Retina (tissue), 1 donor: Measurements from ENCODE around the gene VWA7.

Experiments used
- DNase-seq: peaks from one replicate; pipeline ENCODE4 v3.0.0-alpha.2; 2016

Gene VWA7

DNA sequence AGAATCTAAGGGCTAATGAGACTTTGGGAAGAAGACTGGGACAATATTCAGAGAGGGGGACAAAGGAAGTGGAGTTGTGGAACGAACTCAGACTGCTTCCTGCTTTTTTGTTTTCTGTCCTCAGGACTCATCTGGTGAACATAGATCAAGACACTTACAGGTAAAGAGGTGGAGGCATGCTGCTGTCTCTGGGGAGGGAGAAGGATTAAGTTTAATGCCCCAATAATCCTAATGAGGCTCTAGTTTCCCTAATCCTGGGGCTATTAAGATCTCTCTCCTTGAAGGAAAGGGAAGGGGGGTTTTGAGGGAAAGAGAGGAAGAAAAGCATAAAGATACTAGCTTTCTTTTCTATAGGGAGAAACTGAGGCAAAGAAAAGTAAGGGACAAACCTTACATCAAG lies 32.7 kb downstream of the VWA7 start:
- no peak for DNase-seq

- no peak for DNase-seq
Measured at GRCh38 chr6:31742894-31743293, 34.2 kb downstream of the VWA7 start.

GRCh38 chr6:31741815-31742214 lies 35.3 kb downstream of the VWA7 start:
- DNase-seq: no peak

- no peak for DNase-seq
Measured at GRCh38 chr6:31740397-31741223, 36.5 kb downstream of the VWA7 start.

GRCh38 chr6:31739639-31740396 lies 37.3 kb downstream of the VWA7 start, which contains the start of gene MSH5:
TSS of gene MSH5 (plus strand) at chr6:31740005. CDS start at chr6:31740467, 462 bp downstream.
- DNase-seq: peak; percentile 99

DNA sequence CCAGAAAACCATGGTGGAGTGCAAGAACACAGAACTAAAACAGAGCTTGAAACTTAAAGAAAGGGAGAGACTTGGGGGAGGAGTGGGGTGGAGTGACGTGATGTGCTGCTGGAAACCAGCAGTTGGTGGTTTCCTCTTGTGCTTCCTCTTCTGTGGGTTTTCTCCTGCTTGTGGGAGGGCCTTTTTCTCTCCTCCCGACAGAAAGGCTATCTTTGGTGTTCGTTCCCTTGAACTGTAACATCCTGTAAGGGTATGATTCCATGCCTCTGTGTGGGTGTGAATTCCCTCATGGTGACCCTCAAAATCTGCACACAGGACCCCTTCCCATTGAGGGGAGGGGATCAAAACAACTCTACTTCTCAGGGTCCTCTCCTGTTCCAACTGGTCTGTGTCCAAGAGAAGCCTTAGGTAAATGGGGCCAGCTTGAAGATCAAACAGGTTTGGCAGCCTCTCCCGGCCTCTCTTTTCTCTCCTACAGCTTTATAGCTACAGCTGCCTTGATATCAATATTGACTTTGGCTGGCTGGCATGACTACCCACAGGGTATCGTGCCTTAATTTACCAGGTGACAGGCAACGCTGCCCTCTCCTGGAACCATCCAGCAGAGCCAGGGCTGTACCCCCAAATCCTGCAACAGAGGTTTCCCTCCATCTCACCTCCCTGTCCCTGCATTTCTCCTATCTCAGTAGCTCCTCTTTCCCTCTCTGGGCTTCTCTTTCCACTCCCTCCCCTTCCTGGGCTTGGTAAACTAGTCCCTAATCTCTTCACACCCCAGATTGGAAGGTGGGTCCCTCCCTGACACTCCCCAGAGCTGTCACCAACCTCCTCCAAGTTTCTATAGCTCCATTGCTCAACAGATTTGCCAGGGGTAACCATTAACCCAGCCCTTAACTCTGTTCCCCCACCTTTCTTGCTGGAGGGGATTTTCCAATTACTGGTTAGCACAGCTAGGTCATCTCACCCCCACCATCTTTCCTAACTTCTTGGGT lies 38.8 kb downstream of the VWA7 start:
- peak; percentile 54 for DNase-seq

- DNase-seq: peak; percentile 59
Measured at GRCh38 chr6:31737315-31737990, 39.7 kb downstream of the VWA7 start.

DNA sequence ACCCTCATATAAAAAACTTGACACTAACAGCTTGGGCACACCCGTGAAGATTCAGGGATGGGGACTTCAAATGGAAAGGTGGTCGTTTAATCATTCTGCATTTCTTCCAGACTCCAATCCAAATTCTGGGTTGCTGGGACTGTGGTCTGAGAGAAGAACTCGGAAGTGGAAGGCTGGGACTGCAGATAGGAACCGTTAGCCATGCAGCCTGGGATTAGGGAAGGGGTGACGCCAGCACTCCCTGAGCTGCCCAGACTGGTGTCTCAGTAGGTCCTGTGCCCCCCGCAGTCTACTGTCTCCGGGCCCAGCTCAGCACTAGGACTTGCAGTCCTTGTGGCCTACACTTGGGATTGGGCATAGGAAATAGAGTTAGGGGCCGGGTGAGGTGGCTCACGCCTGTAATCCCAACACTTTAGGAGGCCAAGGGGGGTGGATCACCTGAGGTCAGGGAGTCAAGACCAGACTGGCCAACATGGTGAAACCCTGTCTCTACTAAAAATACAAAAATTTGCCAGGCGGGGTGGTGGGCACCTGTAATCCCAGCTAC lies 40.3 kb downstream of the VWA7 start:
- DNase-seq: peak; percentile 33

DNA sequence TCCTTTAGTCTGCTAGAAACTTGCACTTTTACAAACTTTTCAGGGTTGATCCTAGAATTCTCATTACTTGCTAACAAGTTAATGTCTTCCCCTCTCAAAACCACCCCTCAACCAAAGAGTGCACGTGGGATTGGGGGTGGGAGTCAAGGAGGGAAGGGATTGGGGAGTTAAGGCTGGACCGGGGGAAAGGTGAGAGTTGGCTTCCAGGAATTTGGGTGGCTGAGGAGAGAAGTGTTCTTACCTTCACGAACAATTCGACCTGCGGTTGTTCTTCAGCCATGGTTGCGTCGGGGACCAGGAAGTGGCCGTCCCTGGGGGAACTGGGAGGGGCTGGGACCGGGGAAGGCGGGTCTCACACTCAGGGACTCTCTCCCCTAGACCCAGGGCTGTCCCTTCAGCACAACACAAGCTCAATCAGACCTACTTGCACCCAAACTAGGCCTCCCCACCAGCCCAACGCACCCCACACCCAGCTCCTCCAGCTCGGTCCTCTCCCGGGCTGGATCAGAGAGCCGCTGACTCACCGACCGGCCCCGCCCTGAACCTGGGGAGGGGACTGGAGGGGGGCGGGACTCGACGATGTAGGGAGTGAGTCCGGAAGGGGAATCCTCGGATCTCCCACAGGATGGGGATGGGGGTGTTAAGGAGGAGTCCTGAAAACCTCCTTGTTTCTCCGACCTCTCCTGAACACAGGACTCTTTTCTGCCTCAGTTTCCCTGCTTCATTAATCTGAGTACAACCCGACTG lies 40.9 kb downstream of the VWA7 start, which contains the start of gene CLIC1:
Gene CLIC1, minus strand, starts transcription at position 510 of the 747 bp plus-strand sequence. Its CDS starts 230 bp downstream, at position 280.
- DNase-seq: peak; percentile 72

GRCh38 chr6:31734821-31735406 lies 42.2 kb downstream of the VWA7 start:
- peak; percentile 59 for DNase-seq

- no peak for DNase-seq
Measured at GRCh38 chr6:31734247-31734820, 42.8 kb downstream of the VWA7 start.

- DNase-seq: no peak
Measured at GRCh38 chr6:31733734-31734133, 43.4 kb downstream of the VWA7 start.

- DNase-seq: no peak
Measured at GRCh38 chr6:31732029-31732428, 45.1 kb downstream of the VWA7 start.

DNA sequence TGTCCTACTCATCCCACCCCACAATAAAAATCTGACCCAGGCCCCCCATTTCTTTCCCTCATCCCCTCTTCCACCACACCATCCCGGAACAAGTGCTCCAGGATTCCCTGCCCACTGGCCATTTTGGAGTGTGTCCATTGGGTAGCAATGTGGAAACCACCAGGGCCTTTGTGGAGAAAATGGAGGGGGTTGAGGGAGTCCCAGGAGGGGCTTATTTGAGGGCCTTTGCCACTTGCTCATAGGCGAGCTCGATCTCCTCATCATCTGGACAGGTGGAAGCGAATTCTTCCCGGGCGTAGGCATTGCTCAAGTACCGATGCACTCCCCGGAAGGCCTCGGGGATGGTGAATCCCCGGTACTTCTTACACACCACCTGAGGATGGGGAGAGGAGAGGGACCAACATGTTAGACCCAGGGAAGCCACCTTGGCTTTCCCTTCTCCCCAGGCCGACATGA lies 46.5 kb downstream of the VWA7 start:
- DNase-seq: no peak

GRCh38 chr6:31729979-31730630 lies 47.0 kb downstream of the VWA7 start:
- DNase-seq: peak; percentile 97

DNA sequence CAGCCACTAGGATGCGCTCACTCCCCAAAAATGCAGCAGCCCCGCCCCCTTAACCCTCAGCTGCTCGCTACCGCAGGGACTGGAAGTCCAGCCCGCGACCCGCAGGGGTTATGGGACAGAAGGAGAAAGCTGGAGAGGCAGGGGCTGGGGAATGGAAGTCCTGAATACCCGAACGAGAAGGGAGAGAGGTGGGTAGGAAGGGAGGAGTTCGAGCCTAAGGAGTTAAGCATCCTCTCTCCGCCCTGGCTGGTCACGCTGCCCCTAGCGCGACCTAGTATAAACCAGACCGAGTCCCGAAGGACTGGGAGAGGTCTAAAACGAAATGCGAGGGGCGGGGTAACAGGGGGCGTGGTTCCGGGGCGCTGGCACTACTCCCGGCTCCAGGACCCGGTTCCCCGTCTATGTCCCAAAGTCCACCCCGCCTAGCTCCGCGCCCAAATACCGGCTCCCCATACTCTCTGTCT lies 47.6 kb downstream of the VWA7 start:
- peak; percentile 96 for DNase-seq

DNA sequence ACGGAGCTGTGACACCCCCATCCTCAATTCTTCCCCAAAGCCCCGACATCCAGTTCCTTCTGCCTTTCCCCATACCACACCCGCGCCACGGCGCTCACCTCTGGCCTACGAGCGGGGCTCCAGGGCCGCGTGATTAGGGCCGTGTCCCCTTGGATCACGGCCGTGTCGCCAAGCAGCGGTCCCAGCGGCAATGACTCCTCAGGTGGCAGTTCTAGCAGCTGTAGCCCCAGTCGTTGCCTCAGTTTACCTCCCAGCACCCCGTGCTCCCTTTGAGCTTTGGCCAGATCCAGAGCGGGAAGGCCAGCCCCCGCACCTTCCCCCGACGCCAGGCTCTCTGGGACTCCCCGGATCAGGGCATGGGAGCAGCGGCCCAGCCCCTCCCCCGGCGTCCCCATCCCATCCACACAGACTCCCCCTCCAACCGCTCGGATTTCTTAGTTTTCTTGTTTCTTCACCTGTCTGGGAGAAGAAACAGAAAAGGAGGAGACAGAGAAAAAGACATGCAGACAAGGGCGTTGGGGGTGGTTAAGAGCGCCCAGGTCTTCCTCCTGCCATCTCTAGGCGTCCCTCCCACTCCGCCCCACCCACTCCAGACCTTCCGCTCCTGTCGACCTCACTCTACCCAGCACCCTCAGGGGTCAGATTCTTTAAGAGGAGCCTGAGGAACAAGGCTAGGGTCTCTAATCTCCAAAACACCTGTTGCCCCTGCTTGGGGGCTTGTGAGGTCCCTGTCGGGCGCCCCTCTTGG lies 48.2 kb downstream of the VWA7 start, which contains the start of gene DDAH2:
Gene DDAH2, minus strand, starts transcription at position 533 of the 748 bp plus-strand sequence. Its CDS starts 138 bp downstream, at position 395.
- DNase-seq: peak; percentile 28
